RWPE2 (cell line): ENCODE results near the gene TAMM41.

ENCODE experiments used
- ATAC-seq: fragments of 200-7000 bp; cut with Tn5 transposase; 3 replicates; pipeline ENCODE4 v1.9.1; 2021; ENCODE audit warnings: low read depth
- DNase-seq: peaks from one replicate; pipeline ENCODE4 v3.0.0-alpha.2; 2020; ENCODE audit warnings: low spot score
- H3K27ac ChIP-seq: fragments of 450-650 bp; 2 replicates; pipeline ENCODE4 v1.5.1; 2017; ENCODE audit warnings: mild to moderate bottlenecking; ENCODE audit not compliant: poor library complexity, severe bottlenecking
- H3K27me3 ChIP-seq: fragments of 250-450 bp; sonication (Bioruptor Pico); 2 replicates; pipeline ENCODE4 v1.5.1; 2021; ENCODE audit warnings: mild to moderate bottlenecking, moderate library complexity; ENCODE audit not compliant: insufficient read depth, poor library complexity, severe bottlenecking
- H3K36me3 ChIP-seq: fragments of 250-450 bp; sonication (Bioruptor Pico); 2 replicates; pipeline ENCODE4 v1.5.1; 2020; ENCODE audit warnings: low read depth, mild to moderate bottlenecking, moderate library complexity
- H3K4me1 ChIP-seq: fragments of 250-450 bp; sonication (Bioruptor Pico); 2 replicates; pipeline ENCODE4 v1.5.1; 2021; ENCODE audit warnings: mild to moderate bottlenecking, moderate library complexity; ENCODE audit not compliant: insufficient read depth, poor library complexity, severe bottlenecking
- H3K4me3 ChIP-seq: fragments of 250-450 bp; sonication (Bioruptor Pico); 2 replicates; pipeline ENCODE4 v1.5.1; 2021; ENCODE audit warnings: mild to moderate bottlenecking, moderate library complexity; ENCODE audit not compliant: severe bottlenecking
- H3K9me3 ChIP-seq: fragments of 250-450 bp; sonication (Bioruptor Pico); 2 replicates; pipeline ENCODE4 v1.5.1; 2021; ENCODE audit warnings: mild to moderate bottlenecking, moderate library complexity; ENCODE audit not compliant: severe bottlenecking
- CTCF ChIP-seq: fragments of 450-650 bp; IDR thresholded peaks from one replicate; pipeline ENCODE4 v1.5.1; 2017; ENCODE audit warnings: mild to moderate bottlenecking, moderate library complexity; ENCODE audit not compliant: poor library complexity, severe bottlenecking

TAMM41 gene

GRCh38 chr3:11835028-11835639 is 11.6 kb downstream of the TAMM41 start:
- no peaks in the 10 kb centered on the region for H3K4me1 ChIP-seq
- DNase-seq (no peak), ATAC-seq (peak; percentile 21; the same call in 1 of the 3 replicates)
- H3K27ac ChIP-seq = no peak overlapping the region
- no peaks in the 10 kb centered on the region for H3K9me3 ChIP-seq
- H3K27me3 ChIP-seq = no peaks in the 10 kb centered on the region
- H3K36me3 ChIP-seq = peaks cover 93% of the 10 kb centered on the region
- TF ChIP-seq CTCF = peak; percentile 80
- H3K4me3 ChIP-seq = no peak overlapping the region

GRCh38 chr3:11832981-11833905 is 13.4 kb downstream of the TAMM41 start:
- TF ChIP-seq CTCF = no peak
- Histone ChIP-seq H3K9me3 (no peaks in the 10 kb centered on the region), H3K27me3 (no peaks in the 10 kb centered on the region), H3K27ac (no peak overlapping the region), H3K4me1 (no peaks in the 10 kb centered on the region), H3K4me3 (no peak overlapping the region), H3K36me3 (peaks cover 93% of the 10 kb centered on the region)
- no peak for DNase-seq
- no peak for ATAC-seq

GRCh38 chr3:11829416-11829815 is 17.3 kb downstream of the TAMM41 start:
- Histone ChIP-seq H3K36me3 (peaks cover 89% of the 10 kb centered on the region), H3K4me3 (no peak overlapping the region), H3K9me3 (no peaks in the 10 kb centered on the region), H3K27me3 (no peaks in the 10 kb centered on the region), H3K27ac (no peak overlapping the region), H3K4me1 (no peaks in the 10 kb centered on the region)
- no peak for DNase-seq
- ATAC-seq = no peak
- no peak for TF ChIP-seq CTCF

GRCh38 chr3:11826628-11827265 is 19.9 kb downstream of the TAMM41 start:
- ATAC-seq = no peak
- peaks cover 74% of the 10 kb centered on the region for H3K36me3 ChIP-seq
- no peak for DNase-seq
- no peak overlapping the region for H3K4me3 ChIP-seq
- no peaks in the 10 kb centered on the region for H3K9me3 ChIP-seq
- TF ChIP-seq CTCF = no peak
- no peaks in the 10 kb centered on the region for H3K27me3 ChIP-seq
- H3K27ac ChIP-seq = no peak overlapping the region
- H3K4me1 ChIP-seq = no peaks in the 10 kb centered on the region
